HepG2 (cell line): ENCODE data around the gene RABGAP1. TPM values are rescaled to one million over a fixed set of nuclear protein-coding genes. Genes with fewer than 3 reads are reported as not detected.

Source experiments
- AKAP8 ChIP-seq: sonication (generic); formaldehyde crosslinking; IDR thresholded peaks from 2 replicates; pipeline ENCODE4 v1.5.1; 2020; ENCODE audit warnings: mild to moderate bottlenecking, missing genetic modification reagents
- CEBPG ChIP-seq: IDR thresholded peaks from 2 replicates; pipeline ENCODE4 v1.6.1; 2016
- CREB1 ChIP-seq, 2 experiments: fragments of 450-650 bp in 1 of 2; IDR thresholded peaks; 2 replicates each; pipeline ENCODE4 v1.6.1; 2016 to 2017; ENCODE audit warnings: control low read depth in 1 of 2, mild to moderate bottlenecking in 1 of 2, missing compliant biosample characterization in 1 of 2, missing genetic modification characterization in 1 of 2
- FOXK2 ChIP-seq: fragments of 450-650 bp; IDR thresholded peaks from 2 replicates; pipeline ENCODE4 v1.6.1; 2016
- HHEX ChIP-seq: IDR thresholded peaks from 2 replicates; pipeline ENCODE4 v1.6.1; 2016; ENCODE audit warnings: control low read depth
- HIC2 ChIP-seq: sonication (generic); formaldehyde crosslinking; IDR thresholded peaks from 2 replicates; pipeline ENCODE4 v1.9.0; 2022; ENCODE audit warnings: low read depth, missing genetic modification reagents
- HIVEP1 ChIP-seq: sonication (generic); formaldehyde crosslinking; IDR thresholded peaks from 2 replicates; pipeline ENCODE4 v1.4.0; 2020; ENCODE audit warnings: mild to moderate bottlenecking, missing genetic modification reagents
- HMGXB3 ChIP-seq: sonication (generic); formaldehyde crosslinking; IDR thresholded peaks from 2 replicates; pipeline ENCODE4 v1.4.0; 2020; ENCODE audit warnings: missing genetic modification reagents, borderline replicate concordance
- ISX ChIP-seq: sonication (generic); formaldehyde crosslinking; conservative IDR thresholded peaks from 2 replicates; pipeline ENCODE4 v1.5.0; 2020; ENCODE audit warnings: missing genetic modification reagents
- KMT2B ChIP-seq: IDR thresholded peaks from 2 replicates; pipeline ENCODE4 v1.6.1; 2016; ENCODE audit warnings: missing genetic modification reagents, missing compliant biosample characterization
- NR2F6 ChIP-seq, 2 experiments: IDR thresholded peaks; 2 replicates each; pipeline ENCODE4 v1.6.1; 2016; ENCODE audit warnings: antibody characterized with exemption in 1 of 2, mild to moderate bottlenecking in 1 of 2
- RBAK ChIP-seq: sonication (generic); formaldehyde crosslinking; IDR thresholded peaks from 2 replicates; pipeline ENCODE4 v1.5.1; 2020; ENCODE audit warnings: mild to moderate bottlenecking, missing genetic modification reagents
- REPIN1 ChIP-seq: sonication (generic); formaldehyde crosslinking; IDR thresholded peaks from 2 replicates; pipeline ENCODE4 v1.8.0; 2022; ENCODE audit warnings: missing genetic modification reagents, low read depth, mild to moderate bottlenecking, borderline replicate concordance
- YY1 ChIP-seq: IDR thresholded peaks from 2 replicates; pipeline ENCODE4 v1.6.1; 2011; ENCODE audit warnings: low read length, low read depth, moderate library complexity, mild to moderate bottlenecking; ENCODE audit not compliant: insufficient read depth, insufficient replicate concordance
- ZNF205 ChIP-seq: IDR thresholded peaks from 2 replicates; pipeline ENCODE4 v1.6.1; 2018; ENCODE audit warnings: missing biosample characterization, missing genetic modification reagents
- ZNF224 ChIP-seq: sonication (generic); formaldehyde crosslinking; IDR thresholded peaks from 2 replicates; pipeline ENCODE4 v1.5.0; 2020; ENCODE audit warnings: mild to moderate bottlenecking, missing genetic modification reagents
- ZNF383 ChIP-seq: sonication (generic); formaldehyde crosslinking; IDR thresholded peaks from 2 replicates; pipeline ENCODE4 v1.4.0; 2020; ENCODE audit warnings: missing genetic modification reagents, mild to moderate bottlenecking, borderline replicate concordance
- ZNF547 ChIP-seq: sonication (generic); formaldehyde crosslinking; IDR thresholded peaks from 2 replicates; pipeline ENCODE4 v1.5.1; 2020; ENCODE audit warnings: mild to moderate bottlenecking, missing genetic modification reagents
- ZNF619 ChIP-seq: sonication (generic); formaldehyde crosslinking; IDR thresholded peaks from 2 replicates; pipeline ENCODE4 v1.4.0; 2020; ENCODE audit warnings: mild to moderate bottlenecking, missing genetic modification reagents
- polyA plus RNA-seq, 8 experiments: library from polyadenylated mRNA; depleted of rRNA in 3 of 8; stranded (reverse) in 7 of 8; unstranded in 1 of 8; fragments of >200 nt; fragmentation: Illumina TruSeq in 4 of 8; extraction: Trizol in 4 of 8; gene quantifications; 2 replicates each; pipeline versions ENCODE4 v1.2.1 to v1.2.3, GENCODE V29; 2011 to 2016; ENCODE audit warnings: low read depth in 4 of 8, missing spikeins in 1 of 8, mixed read lengths in 1 of 8; ENCODE audit not compliant: insufficient read depth in 1 of 8
- total RNA-seq, 5 experiments: library from RNA; depleted of rRNA; stranded (reverse); fragments of >200 nt; fragmentation: Illumina TruSeq; extraction: Trizol; gene quantifications; 2 replicates each; pipeline ENCODE4 v1.2.3, GENCODE V29; 2016; ENCODE audit warnings: low read depth in 1 of 5
- TF ChIP-seq, protein P1 (sequence below): sonication (generic); formaldehyde crosslinking; IDR thresholded peaks from 2 replicates; pipeline ENCODE4 v1.8.1; 2023; ENCODE audit warnings: mild to moderate bottlenecking, missing genetic modification reagents, borderline replicate concordance
- TF ChIP-seq, protein P2 (sequence below): sonication (generic); formaldehyde crosslinking; IDR thresholded peaks from 2 replicates; pipeline ENCODE4 v1.8.0; 2022; ENCODE audit warnings: missing genetic modification reagents, mild to moderate bottlenecking, borderline replicate concordance
- TF ChIP-seq, protein P3 (sequence below): IDR thresholded peaks from 2 replicates; pipeline ENCODE4 v1.6.1; 2016; ENCODE audit warnings: missing genetic modification reagents, missing compliant biosample characterization
- TF ChIP-seq, protein P4 (sequence below): sonication (generic); formaldehyde crosslinking; IDR thresholded peaks from 2 replicates; pipeline ENCODE4 v1.4.0; 2020; ENCODE audit warnings: missing genetic modification reagents, borderline replicate concordance

RABGAP1 gene
- total and polyA plus RNA-seq, 2 of the 13 experiments (the other 11 are each of a cell fraction or from before 2014, with no cell fraction given): 19.1 to 19.3 TPM

DNA sequence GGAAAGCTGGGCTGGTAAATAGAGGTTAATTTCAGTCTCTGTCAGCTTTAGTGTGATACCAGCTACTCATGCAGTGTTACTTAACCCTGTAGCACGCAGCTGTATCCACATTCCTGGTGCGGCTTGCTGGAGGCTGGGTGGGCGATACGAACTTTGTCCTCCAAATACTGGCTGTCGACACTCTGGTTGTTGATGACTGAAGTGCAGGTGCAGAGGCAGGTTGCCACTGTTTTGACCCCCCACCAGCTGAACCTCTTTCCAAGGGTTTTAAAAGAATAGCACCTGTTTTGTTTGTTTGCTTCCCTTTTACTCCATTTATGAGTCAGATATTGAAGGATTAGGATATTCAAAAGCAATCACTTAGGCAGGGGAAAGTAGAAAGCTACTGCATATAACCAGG lies 4.4 kb upstream of the RABGAP1 start (continued):
- TF ChIP-seq, protein P1, sequence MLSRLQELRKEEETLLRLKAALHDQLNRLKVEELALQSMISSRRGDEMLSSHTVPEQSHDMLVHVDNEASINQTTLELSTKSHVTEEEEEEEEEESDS (CRISPR knock-in tag): no peak
- TF ChIP-seq NR2F6 (IDR thresholded peaks at IDR 0.05) (no peak), NR2F6 (CRISPR knock-in tag; IDR thresholded peaks at IDR 0.05) (0 out of 2 replicates have a peak, but pooled peaks have one; percentile 20), HMGXB3 (CRISPR knock-in tag) (no peak), HHEX (CRISPR knock-in tag) (0 out of 2 replicates have a peak, but pooled peaks have one; percentile 14), ZNF383 (no peak), CREB1 (IDR thresholded peaks at IDR 0.05) (no peak), CREB1 (CRISPR knock-in tag; IDR thresholded peaks at IDR 0.05) (no peak), AKAP8 (CRISPR knock-in tag) (no peak), YY1 (no peak), ZNF619 (CRISPR knock-in tag) (no peak), HIVEP1 (no peak), KMT2B (CRISPR knock-in tag) (peak; percentile 53; the same call in 1 of the 2 replicates), HIC2 (no peak), ZNF205 (CRISPR knock-in tag) (0 out of 2 replicates have a peak, but pooled peaks have one; percentile 58), ZNF547 (no peak), ISX (no peak), FOXK2 (peak; percentile 80), ZNF224 (no peak), REPIN1 (CRISPR knock-in tag) (peak; percentile 55; the same call in 1 of the 2 replicates), CEBPG (peak; percentile 80), RBAK (CRISPR knock-in tag) (no peak)
- TF ChIP-seq, protein P2, sequence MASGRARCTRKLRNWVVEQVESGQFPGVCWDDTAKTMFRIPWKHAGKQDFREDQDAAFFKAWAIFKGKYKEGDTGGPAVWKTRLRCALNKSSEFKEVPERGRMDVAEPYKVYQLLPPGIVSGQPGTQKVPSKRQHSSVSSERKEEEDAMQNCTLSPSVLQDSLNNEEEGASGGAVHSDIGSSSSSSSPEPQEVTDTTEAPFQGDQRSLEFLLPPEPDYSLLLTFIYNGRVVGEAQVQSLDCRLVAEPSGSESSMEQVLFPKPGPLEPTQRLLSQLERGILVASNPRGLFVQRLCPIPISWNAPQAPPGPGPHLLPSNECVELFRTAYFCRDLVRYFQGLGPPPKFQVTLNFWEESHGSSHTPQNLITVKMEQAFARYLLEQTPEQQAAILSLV (CRISPR knock-in tag): no peak
- TF ChIP-seq, protein P3, sequence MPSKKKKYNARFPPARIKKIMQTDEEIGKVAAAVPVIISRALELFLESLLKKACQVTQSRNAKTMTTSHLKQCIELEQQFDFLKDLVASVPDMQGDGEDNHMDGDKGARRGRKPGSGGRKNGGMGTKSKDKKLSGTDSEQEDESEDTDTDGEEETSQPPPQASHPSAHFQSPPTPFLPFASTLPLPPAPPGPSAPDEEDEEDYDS (CRISPR knock-in tag): no peak
- TF ChIP-seq, protein P4, sequence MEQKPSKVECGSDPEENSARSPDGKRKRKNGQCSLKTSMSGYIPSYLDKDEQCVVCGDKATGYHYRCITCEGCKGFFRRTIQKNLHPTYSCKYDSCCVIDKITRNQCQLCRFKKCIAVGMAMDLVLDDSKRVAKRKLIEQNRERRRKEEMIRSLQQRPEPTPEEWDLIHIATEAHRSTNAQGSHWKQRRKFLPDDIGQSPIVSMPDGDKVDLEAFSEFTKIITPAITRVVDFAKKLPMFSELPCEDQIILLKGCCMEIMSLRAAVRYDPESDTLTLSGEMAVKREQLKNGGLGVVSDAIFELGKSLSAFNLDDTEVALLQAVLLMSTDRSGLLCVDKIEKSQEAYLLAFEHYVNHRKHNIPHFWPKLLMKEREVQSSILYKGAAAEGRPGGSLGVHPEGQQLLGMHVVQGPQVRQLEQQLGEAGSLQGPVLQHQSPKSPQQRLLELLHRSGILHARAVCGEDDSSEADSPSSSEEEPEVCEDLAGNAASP: no peak
